ENCODE results near the gene KCNT2. TPM values are rescaled to one million over a fixed set of nuclear protein-coding genes. Genes with fewer than 3 reads are reported as not detected.

The KCNT2 gene
- total RNA-seq, 1 experiment from 2014 or later = 0.41 TPM

GRCh38 chr1:196567238-196567637, 41.0 kb downstream of the KCNT2 start:
- H3K27ac ChIP-seq (ENCODE audit: low read length) = no peak overlapping the region
- no peak overlapping the region for H3K4me3 ChIP-seq (ENCODE audit: low read depth in 2 of 2, low read length in 2 of 2)
- peaks cover 9% of the 10 kb centered on the region; the same call in 1 of the 2 replicates for H3K9me3 ChIP-seq (ENCODE audit: control insufficient read depth, insufficient read depth, low read depth, low read length)
- H3K4me1 ChIP-seq (ENCODE audit: control insufficient read depth, insufficient read depth, low read length) = no peaks in the 10 kb centered on the region
- H3K27me3 ChIP-seq (ENCODE audit: control insufficient read depth, insufficient read depth, low read length) = no peaks in the 10 kb centered on the region
- intact Hi-C loops (cut with micrococcal nuclease; ENCODE audit: unreplicated experiment) = no loop called here
- ATAC-seq (no peak), DNase-seq (ENCODE audit: low read depth, low spot score) (no peak)
- ChIA-PET CTCF (no interaction called here), POLR2A (no interaction called here)
- no TSS peak for BruUV-seq (replicated peaks)
- TF ChIP-seq CTCF (IDR thresholded peaks at IDR 0.05) = no peak
- no peak for TF ChIP-seq TCF7L2 (IDR thresholded peaks at IDR 0.05; ENCODE audit: low read depth, low read length)
- TF ChIP-seq POLR2AphosphoS5 (IDR thresholded peaks at IDR 0.05; ENCODE audit: low read depth, low read length) = no peak
- no peak for TF ChIP-seq SIN3A (IDR thresholded peaks at IDR 0.05; ENCODE audit: borderline replicate concordance, insufficient read depth, low read depth, low read length)
- in situ Hi-C loops (cut with HindIII; ENCODE audit: low pct_unique_long_range_greater_than_20kb, low sequenced_read_pairs) = no loop called here
- H3K36me3 ChIP-seq (ENCODE audit: control insufficient read depth, insufficient read depth, low read length) = no peaks in the 10 kb centered on the region

- no peaks in the 10 kb centered on the region for H3K36me3 ChIP-seq (ENCODE audit: control insufficient read depth, insufficient read depth, low read length)
- POLR2A ChIA-PET = no interaction called here
- ATAC-seq (no peak), DNase-seq (ENCODE audit: low read depth, low spot score) (no peak)
- no peaks in the 10 kb centered on the region for H3K27me3 ChIP-seq (ENCODE audit: control insufficient read depth, insufficient read depth, low read length)
- no peaks in the 10 kb centered on the region for H3K4me1 ChIP-seq (ENCODE audit: control insufficient read depth, insufficient read depth, low read length)
- TF ChIP-seq POLR2AphosphoS5 (IDR thresholded peaks at IDR 0.05; ENCODE audit: low read depth, low read length) (no peak), SIN3A (IDR thresholded peaks at IDR 0.05; ENCODE audit: borderline replicate concordance, insufficient read depth, low read depth, low read length) (no peak), TCF7L2 (IDR thresholded peaks at IDR 0.05; ENCODE audit: low read depth, low read length) (no peak)
- no peak overlapping the region for H3K4me3 ChIP-seq (ENCODE audit: low read depth in 2 of 2, low read length in 2 of 2)
- H3K27ac ChIP-seq (ENCODE audit: low read length) = no peak overlapping the region
- H3K9me3 ChIP-seq (ENCODE audit: control insufficient read depth, insufficient read depth, low read depth, low read length) = peaks cover 9% of the 10 kb centered on the region; the same call in 1 of the 2 replicates
- CTCF ChIA-PET = no interaction called here
- BruUV-seq (replicated peaks) = no TSS peak
- intact Hi-C loops (cut with micrococcal nuclease; ENCODE audit: unreplicated experiment) = no loop called here
- in situ Hi-C loops (cut with HindIII; ENCODE audit: low pct_unique_long_range_greater_than_20kb, low sequenced_read_pairs) = no loop called here
Measured at GRCh38 chr1:196563768-196564167, 44.5 kb downstream of the KCNT2 start.

GRCh38 chr1:196559314-196559713, 48.9 kb downstream of the KCNT2 start:
- Histone ChIP-seq H3K9me3 (ENCODE audit: control insufficient read depth, insufficient read depth, low read depth, low read length) (peaks cover 12% of the 10 kb centered on the region; the same call in 1 of the 2 replicates), H3K36me3 (ENCODE audit: control insufficient read depth, insufficient read depth, low read length) (no peaks in the 10 kb centered on the region), H3K27ac (ENCODE audit: low read length) (no peak overlapping the region), H3K27me3 (ENCODE audit: control insufficient read depth, insufficient read depth, low read length) (no peaks in the 10 kb centered on the region), H3K4me3 (ENCODE audit: low read depth in 2 of 2, low read length in 2 of 2) (no peak overlapping the region), H3K4me1 (ENCODE audit: control insufficient read depth, insufficient read depth, low read length) (no peaks in the 10 kb centered on the region)
- ChIA-PET CTCF (no interaction called here), POLR2A (no interaction called here)
- ATAC-seq (no peak), DNase-seq (ENCODE audit: low read depth, low spot score) (no peak)
- intact Hi-C loops (cut with micrococcal nuclease; ENCODE audit: unreplicated experiment) (no loop called here), in situ Hi-C loops (cut with HindIII; ENCODE audit: low pct_unique_long_range_greater_than_20kb, low sequenced_read_pairs) (no loop called here)
- BruUV-seq (replicated peaks) = no TSS peak
- TF ChIP-seq SIN3A (IDR thresholded peaks at IDR 0.05; ENCODE audit: borderline replicate concordance, insufficient read depth, low read depth, low read length) (no peak), POLR2AphosphoS5 (IDR thresholded peaks at IDR 0.05; ENCODE audit: low read depth, low read length) (no peak), CTCF (IDR thresholded peaks at IDR 0.05) (no peak), TCF7L2 (IDR thresholded peaks at IDR 0.05; ENCODE audit: low read depth, low read length) (no peak), REST (IDR thresholded peaks at IDR 0.05; ENCODE audit: insufficient read depth in 1 of 2, low read depth in 2 of 2, low read length in 1 of 2) (no peak)
